LNCaP clone FGC (cell line): Measurements from ENCODE around the gene PIEZO1.

Experiments
- DNase-seq: peaks from one replicate; pipeline ENCODE4 v3.0.0-alpha.2; 2011; ENCODE audit warnings: low read depth
- H3K4me3 ChIP-seq: 2 replicates; pipeline ENCODE4 v1.5.1; 2011; ENCODE audit warnings: mild to moderate bottlenecking, low read depth, low read length, control low read depth
- TF ChIP-seq, protein P1 (sequence below): IDR thresholded peaks from 2 replicates; pipeline ENCODE4 v1.5.1; 2012; ENCODE audit warnings: mild to moderate bottlenecking; ENCODE audit not compliant: control insufficient read depth, insufficient read depth; ENCODE audit errors: extremely low read depth

The PIEZO1 gene

DNA sequence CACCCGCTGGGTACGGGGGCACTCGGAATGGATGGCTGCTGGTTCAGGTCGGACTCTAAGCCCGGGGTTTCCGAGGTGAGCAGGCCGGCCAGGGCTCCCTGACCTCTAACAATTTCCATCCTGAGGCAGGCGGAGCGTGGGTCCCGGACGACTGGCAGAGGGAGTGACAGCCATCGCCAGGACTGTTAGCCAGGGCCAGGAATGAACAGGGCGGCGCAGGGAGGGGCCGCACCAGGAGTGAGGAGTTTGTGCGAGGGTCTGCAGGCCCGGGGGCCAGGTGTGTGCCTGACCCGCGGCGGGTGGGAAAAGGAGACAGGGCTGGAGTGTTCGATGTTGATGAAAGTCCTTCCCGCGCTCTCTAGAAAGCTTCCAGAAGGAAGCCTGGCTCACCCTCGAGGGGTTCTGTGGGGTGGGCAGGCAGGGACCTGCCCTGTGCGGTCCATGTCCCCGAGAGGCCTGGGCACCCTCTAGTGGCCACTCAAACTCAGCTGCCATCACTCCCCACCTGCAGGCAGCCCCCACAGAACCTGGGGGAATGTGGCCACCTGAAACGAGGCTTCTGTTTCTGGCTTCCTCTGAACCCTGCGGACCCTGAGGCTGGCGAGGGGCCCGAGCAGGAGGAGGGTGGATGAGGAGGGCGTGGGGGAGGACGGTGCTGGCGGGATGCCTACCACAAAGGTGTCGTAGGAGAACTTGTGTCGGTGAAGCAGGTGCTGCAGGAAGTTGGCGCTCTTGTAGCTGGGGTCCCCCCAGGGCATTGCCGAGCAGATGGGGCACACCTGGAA lies 87.0 kb downstream of the PIEZO1 start:
- no peak for DNase-seq
- TF ChIP-seq, protein P1, sequence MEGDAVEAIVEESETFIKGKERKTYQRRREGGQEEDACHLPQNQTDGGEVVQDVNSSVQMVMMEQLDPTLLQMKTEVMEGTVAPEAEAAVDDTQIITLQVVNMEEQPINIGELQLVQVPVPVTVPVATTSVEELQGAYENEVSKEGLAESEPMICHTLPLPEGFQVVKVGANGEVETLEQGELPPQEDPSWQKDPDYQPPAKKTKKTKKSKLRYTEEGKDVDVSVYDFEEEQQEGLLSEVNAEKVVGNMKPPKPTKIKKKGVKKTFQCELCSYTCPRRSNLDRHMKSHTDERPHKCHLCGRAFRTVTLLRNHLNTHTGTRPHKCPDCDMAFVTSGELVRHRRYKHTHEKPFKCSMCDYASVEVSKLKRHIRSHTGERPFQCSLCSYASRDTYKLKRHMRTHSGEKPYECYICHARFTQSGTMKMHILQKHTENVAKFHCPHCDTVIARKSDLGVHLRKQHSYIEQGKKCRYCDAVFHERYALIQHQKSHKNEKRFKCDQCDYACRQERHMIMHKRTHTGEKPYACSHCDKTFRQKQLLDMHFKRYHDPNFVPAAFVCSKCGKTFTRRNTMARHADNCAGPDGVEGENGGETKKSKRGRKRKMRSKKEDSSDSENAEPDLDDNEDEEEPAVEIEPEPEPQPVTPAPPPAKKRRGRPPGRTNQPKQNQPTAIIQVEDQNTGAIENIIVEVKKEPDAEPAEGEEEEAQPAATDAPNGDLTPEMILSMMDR = peak; percentile 38
- H3K4me3 ChIP-seq = no peak overlapping the region

DNA sequence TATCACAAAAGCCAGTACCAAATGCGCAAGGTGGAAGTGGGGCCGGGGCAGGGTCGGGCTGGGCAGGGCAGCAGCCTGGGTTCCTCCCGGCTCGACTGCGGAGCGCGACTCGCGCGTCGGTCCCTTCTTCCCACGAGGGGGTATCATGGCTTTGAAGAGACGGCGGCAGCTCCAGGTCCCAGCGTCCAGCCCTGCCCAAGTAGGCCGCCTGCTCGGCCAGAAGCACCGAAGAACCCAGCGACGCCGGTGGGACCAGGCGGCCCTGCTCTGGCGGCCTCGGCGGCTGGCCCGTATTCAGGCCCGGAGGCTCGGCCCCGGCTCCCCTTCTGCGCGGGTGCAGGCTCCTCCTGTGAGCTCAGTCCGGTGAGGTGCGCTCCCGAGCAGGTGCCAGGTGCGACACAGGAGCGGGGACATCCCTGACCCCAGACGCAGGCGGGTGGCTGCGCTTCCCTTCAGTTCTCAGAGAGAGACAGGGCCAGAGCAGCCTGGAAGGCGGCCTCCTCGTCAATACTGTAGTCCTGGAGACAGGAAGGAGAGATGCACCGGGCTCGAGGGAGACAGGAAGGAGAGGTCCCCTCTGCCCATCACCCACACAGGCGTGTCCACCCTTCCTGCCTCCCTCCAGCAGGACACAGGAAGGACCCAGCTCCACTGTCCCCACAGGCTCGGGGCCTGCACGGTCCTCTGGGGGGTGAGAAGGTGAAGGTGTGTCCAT lies 87.7 kb downstream of the PIEZO1 start:
- DNase-seq = no peak
- TF ChIP-seq, protein P1 = no peak
- no peak overlapping the region for H3K4me3 ChIP-seq

DNA sequence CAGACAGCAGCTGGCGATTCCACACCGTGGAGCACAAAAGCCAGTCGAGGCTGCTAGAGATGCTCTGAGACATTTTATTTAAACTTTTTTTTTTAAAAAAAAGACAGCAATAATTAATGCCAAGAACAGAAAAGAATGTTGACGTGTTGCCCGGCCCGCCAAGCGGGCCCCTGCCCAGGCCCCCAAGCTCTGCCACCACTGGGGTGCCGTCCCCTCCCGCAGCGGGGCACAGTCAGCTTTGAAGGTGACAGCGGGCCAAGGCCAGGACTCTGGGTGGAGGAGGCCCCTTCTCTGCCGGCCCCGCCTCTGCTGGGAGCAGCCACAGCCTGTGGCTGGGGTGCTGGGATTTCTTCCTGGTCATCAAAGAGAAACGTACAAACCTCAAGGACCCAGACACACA lies 88.6 kb downstream of the PIEZO1 start:
- TF ChIP-seq, protein P1 = no peak
- no peak for DNase-seq
- no peak overlapping the region for H3K4me3 ChIP-seq

DNA sequence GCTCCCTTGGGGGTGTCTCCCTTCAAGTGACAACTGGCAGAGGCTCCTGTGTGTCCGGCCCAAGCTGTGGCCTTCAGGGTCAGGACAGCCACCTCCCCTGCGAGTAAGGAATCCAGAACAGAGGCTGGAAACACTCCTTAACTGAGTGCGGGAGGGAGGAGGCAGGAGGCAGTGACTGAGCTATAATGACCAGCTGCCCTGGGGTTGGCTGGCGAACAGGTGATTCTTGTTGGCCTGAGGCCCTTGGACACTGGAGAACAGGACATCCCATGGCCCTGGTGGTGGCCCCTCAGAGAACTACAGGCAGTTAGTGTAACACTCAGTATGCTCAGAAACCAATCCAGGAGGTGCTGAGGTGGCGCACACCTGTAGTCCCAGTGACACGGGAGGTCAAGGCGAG lies 89.3 kb downstream of the PIEZO1 start:
- no peak overlapping the region for H3K4me3 ChIP-seq
- no peak for DNase-seq
- TF ChIP-seq, protein P1 = no peak

DNA sequence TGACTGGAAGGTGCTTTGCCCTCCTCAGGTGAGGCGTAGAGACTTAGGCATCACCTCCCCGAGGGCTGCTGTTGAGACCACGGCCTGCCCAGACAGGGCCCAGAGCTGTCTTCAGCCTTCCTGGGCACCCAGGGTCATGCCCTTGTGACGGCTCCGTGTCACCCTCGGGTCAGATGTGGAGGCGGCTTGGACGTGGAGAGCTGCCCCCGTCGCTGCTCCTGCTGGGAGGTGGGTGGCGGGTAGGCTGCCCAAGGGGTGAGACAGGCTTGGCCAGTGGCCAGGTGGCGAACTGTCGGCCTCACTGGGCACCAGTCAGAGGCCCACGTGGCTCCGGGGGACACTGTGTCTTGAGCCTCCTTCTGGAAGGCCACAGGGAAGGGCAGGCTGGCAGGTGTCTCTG lies 89.8 kb downstream of the PIEZO1 start:
- TF ChIP-seq, protein P1 = no peak
- DNase-seq = no peak
- H3K4me3 ChIP-seq = no peak overlapping the region

DNA sequence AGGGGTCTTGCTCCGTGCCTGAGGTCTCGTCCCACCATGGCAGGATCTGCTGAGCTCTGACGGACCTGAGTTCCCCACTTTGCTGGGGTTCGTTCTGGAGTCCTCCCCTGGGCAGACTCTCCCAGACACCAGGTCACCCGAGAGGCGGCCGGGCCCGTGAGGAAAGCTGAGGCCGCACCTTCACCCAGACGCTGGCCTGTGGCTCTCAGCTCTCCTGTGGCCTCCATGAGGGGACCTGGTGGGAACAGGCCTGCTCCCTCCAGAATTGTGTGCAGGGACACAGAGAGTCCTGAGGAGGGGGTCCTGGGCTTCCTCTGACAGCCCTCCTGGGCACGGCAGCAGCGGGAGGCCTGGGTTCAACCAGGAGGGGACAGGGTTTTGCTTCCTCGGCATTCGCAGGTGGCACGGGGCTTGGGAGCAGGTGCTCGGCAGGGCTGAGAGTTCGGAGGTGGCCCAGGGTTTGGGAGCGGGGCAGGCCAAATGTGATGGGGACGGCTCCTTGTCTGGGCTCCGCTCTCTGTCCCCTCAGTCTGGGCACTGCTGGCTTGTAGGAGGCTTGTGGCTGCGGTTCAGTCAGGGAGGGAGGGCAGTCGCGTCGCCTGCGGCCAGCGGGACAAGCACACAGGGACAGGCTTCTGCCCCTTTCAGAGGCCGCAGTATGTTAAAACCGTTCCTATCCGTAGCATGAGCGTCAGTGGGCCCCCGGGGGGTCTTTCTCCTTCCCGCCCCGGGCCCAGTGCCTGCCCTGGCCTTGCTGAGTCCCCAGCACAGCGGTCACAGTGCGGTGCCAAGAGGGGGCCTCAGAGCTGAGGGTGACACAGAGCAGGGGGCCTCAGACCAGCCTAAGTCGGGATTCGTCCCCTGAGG lies 90.6 kb downstream of the PIEZO1 start:
- no peak overlapping the region for H3K4me3 ChIP-seq
- DNase-seq = no peak
- TF ChIP-seq, protein P1 = no peak
